IMR-90 (cell line): ENCODE measurements around the gene GUCY2C.

ENCODE experiments used
- BHLHE40 ChIP-seq: fragments of 150-350 bp; IDR thresholded peaks from 2 replicates; pipeline ENCODE4 v1.6.1; 2016; ENCODE audit warnings: mild to moderate bottlenecking, low read depth, low read length
- CEBPB ChIP-seq: IDR thresholded peaks from 2 replicates; pipeline ENCODE4 v1.6.1; 2012; ENCODE audit warnings: low read depth, low read length, improper control_type of control experiment
- FOS ChIP-seq: fragments of 150-350 bp; IDR thresholded peaks from 2 replicates; pipeline ENCODE4 v1.6.1; 2016; ENCODE audit warnings: low read depth, low read length
- MAFK ChIP-seq: IDR thresholded peaks from 2 replicates; pipeline ENCODE4 v1.6.1; 2012; ENCODE audit warnings: low read depth, low read length, improper control_type of control experiment
- POLR2A ChIP-seq: IDR thresholded peaks from 2 replicates; pipeline ENCODE4 v1.6.1; 2012; ENCODE audit warnings: mild to moderate bottlenecking, low read depth, low read length
- RFX5 ChIP-seq: IDR thresholded peaks from 2 replicates; pipeline ENCODE4 v1.8.0; 2012; ENCODE audit warnings: low read depth, mild to moderate bottlenecking, low read length, moderate library complexity
- TF ChIP-seq, protein P1 (sequence below): conservative IDR thresholded peaks from 2 replicates; pipeline ENCODE4 v1.5.1; 2012; ENCODE audit warnings: mild to moderate bottlenecking, low read depth, low read length, improper control_type of control experiment
- TF ChIP-seq, protein P2 (sequence below): fragments of 150-350 bp; IDR thresholded peaks from 2 replicates; pipeline ENCODE4 v1.6.1; 2016; ENCODE audit warnings: low read depth, mild to moderate bottlenecking, low read length, moderate library complexity, borderline replicate concordance
- TF ChIP-seq, protein P3 (sequence below): fragments of 150-350 bp; IDR thresholded peaks from 2 replicates; pipeline ENCODE4 v1.6.1; 2017; ENCODE audit warnings: mild to moderate bottlenecking, antibody characterized with exemption, low read length, low read depth

DNA sequence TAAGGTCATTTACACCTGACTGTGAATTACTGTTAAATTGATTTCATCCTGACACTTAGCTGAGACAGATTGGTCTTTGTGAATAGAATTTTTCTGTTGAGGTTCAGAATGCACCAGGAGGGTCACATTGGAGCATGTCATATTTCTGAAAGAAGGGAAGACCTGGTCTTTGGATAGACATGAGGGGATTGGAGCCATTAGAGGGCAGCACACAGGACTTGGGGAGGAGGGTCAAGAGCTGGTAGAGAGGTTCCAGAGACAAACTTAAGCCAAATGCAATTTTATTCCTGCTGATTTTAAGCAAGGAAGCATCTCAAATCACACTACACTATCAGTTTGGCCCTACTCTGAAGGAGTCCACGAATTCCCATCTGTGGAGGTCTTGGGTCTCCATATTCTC lies 41.1 kb downstream of the GUCY2C start:
- TF ChIP-seq, protein P1, sequence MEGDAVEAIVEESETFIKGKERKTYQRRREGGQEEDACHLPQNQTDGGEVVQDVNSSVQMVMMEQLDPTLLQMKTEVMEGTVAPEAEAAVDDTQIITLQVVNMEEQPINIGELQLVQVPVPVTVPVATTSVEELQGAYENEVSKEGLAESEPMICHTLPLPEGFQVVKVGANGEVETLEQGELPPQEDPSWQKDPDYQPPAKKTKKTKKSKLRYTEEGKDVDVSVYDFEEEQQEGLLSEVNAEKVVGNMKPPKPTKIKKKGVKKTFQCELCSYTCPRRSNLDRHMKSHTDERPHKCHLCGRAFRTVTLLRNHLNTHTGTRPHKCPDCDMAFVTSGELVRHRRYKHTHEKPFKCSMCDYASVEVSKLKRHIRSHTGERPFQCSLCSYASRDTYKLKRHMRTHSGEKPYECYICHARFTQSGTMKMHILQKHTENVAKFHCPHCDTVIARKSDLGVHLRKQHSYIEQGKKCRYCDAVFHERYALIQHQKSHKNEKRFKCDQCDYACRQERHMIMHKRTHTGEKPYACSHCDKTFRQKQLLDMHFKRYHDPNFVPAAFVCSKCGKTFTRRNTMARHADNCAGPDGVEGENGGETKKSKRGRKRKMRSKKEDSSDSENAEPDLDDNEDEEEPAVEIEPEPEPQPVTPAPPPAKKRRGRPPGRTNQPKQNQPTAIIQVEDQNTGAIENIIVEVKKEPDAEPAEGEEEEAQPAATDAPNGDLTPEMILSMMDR: no peak
- TF ChIP-seq BHLHE40: no peak
- TF ChIP-seq, protein P2, sequence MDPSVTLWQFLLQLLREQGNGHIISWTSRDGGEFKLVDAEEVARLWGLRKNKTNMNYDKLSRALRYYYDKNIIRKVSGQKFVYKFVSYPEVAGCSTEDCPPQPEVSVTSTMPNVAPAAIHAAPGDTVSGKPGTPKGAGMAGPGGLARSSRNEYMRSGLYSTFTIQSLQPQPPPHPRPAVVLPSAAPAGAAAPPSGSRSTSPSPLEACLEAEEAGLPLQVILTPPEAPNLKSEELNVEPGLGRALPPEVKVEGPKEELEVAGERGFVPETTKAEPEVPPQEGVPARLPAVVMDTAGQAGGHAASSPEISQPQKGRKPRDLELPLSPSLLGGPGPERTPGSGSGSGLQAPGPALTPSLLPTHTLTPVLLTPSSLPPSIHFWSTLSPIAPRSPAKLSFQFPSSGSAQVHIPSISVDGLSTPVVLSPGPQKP: no peak
- TF ChIP-seq POLR2A: no peak
- TF ChIP-seq CEBPB: no peak
- no peak for TF ChIP-seq MAFK
- TF ChIP-seq RFX5: no peak
- TF ChIP-seq, protein P3, sequence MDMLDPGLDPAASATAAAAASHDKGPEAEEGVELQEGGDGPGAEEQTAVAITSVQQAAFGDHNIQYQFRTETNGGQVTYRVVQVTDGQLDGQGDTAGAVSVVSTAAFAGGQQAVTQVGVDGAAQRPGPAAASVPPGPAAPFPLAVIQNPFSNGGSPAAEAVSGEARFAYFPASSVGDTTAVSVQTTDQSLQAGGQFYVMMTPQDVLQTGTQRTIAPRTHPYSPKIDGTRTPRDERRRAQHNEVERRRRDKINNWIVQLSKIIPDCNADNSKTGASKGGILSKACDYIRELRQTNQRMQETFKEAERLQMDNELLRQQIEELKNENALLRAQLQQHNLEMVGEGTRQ: no peak
- no peak for TF ChIP-seq FOS
